T-helper 17 cell (primary cell): ENCODE results near the gene AHNAK2. TPM values are rescaled to one million over a fixed set of nuclear protein-coding genes. Genes with fewer than 3 reads are reported as not detected.

Experiments
- ATAC-seq: fragments of 150-1000 bp; cut with Tn5 transposase; 2 replicates; pipeline ENCODE4 v1.10.0; 2021; ENCODE audit warnings: mild to moderate bottlenecking, moderate library complexity
- DNase-seq, 3 donors: peaks; one replicate each; pipeline versions ENCODE4 v3.0.0 to v3.0.0-alpha.2; 2020 to 2021
- H3K9me3 ChIP-seq: one replicate; pipeline ENCODE4 v1.7.0; 2013; ENCODE audit warnings: low read length, mild to moderate bottlenecking; ENCODE audit not compliant: control insufficient read depth, poor library complexity, severe bottlenecking
- H3K27ac Mint-ChIP-seq: one replicate; pipeline ENCODE4 v1.8.0; 2022; ENCODE audit warnings: mild to moderate bottlenecking, moderate library complexity, mixed read lengths
- H3K27me3 Mint-ChIP-seq: one replicate; pipeline ENCODE4 v1.8.0; 2022; ENCODE audit warnings: mixed read lengths
- H3K36me3 Mint-ChIP-seq: one replicate; pipeline ENCODE4 v1.8.0; 2022; ENCODE audit warnings: low read depth, mixed read lengths
- H3K4me1 Mint-ChIP-seq: one replicate; pipeline ENCODE4 v1.8.0; 2022; ENCODE audit warnings: mild to moderate bottlenecking, mixed read lengths
- H3K4me3 Mint-ChIP-seq: one replicate; pipeline ENCODE4 v1.8.0; 2022; ENCODE audit warnings: mild to moderate bottlenecking, moderate library complexity, mixed read lengths
- total RNA-seq, 4 donors: library from RNA in 2 of 4; stranded (reverse) in 2 of 4; gene quantifications; one replicate each; pipeline ENCODE4 v1.2.3 and lab custom pipeline; 2022 to 2026

AHNAK2 gene
- total RNA-seq, 2 donors from 2014 or later, result not detected

DNA sequence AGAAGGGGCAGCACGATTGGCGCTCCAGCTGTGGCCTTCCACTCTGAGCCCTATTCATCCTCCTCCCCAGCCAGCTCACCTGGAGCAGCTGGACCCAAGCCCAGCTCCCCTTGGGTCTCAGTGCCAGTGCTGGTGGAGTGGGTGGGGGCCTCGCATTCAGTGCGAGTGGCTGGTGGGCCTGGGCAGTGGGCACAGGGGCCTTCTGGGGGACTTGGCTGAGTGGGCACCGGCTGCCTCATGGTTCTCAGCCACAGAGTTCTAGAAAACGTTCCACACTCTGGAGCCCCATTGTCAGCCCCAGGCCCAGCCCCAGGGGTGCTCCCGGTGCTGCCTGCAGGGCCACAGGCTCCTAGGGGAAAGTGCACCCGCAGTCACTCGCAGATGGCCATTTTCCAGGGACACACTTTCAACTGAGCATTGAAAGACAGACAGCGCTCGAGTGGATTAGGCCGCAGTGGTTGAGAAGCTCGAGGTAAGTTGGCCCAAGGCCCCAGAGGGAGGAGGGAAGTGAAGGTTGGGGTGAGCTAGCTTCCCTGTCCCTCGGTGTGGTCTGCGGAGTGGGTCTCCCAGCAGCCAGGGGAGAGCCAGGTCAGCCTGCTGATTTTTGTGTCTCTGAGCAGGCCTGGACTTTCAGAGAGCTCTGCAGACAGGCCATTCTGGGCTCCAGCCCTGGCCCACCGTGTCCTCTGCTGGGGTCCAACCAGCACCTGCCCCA lies 11.2 kb upstream of the AHNAK2 start:
- H3K36me3 Mint-ChIP-seq, result peaks cover 3% of the 10 kb centered on the region
- ATAC-seq, result no peak
- peaks cover 13% of the 10 kb centered on the region for H3K4me1 Mint-ChIP-seq
- DNase-seq, result no peak
- peaks cover 5% of the 10 kb centered on the region for H3K27me3 Mint-ChIP-seq
- H3K4me3 Mint-ChIP-seq, result no peak overlapping the region
- H3K27ac Mint-ChIP-seq, result no peak overlapping the region
- no peaks in the 10 kb centered on the region for H3K9me3 ChIP-seq

DNA sequence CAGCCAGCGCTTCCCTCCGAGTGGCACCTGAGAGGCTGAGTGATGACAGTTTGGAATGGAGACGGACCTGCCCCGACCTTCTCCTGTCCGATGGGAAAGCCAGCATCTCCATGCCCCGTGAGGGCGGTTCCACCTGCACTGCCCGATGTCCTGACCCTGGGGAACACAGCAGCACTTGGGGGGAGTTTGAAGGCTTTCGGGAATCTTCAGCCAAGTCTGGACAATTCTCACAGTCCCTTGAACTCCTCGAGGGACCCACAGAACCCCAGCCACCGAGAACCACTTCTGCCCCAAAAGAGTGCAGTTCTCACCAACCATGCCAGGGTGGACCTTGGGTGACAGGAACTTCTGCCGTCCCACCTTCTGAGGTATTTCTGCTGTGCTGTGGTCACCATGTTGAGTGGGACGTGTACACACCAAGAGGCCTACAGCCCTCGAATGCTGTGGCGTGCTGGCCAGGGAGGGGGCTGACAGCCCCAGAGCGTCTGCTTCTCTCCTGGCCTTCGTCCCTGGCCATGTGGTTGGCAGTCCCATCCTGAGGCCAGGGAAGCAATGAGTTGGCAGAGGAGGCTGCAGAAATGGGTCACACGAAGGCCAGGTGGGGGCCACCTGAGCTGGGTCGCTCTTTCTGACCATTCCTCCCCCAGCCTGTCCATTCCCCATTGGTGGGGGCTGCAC lies 8.5 kb upstream of the AHNAK2 start:
- Mint-ChIP-seq H3K27me3 (peaks cover 5% of the 10 kb centered on the region), H3K4me1 (peaks cover 13% of the 10 kb centered on the region), H3K4me3 (peak overlapping the region; percentile 66), H3K27ac (peak overlapping the region; percentile 77), H3K36me3 (no peaks in the 10 kb centered on the region)
- DNase-seq (no peak), ATAC-seq (no peak)
- no peaks in the 10 kb centered on the region for H3K9me3 ChIP-seq

GRCh38 chr14:104985675-104986486 lies 7.7 kb upstream of the AHNAK2 start, which contains the start of gene CLBA1:
TSS of gene CLBA1 (plus strand) at chr14:104985788. CDS start at chr14:104986432, 644 bp downstream.
- ATAC-seq (peak; percentile 97), DNase-seq (peak; percentile 82 to 90 (median 85))
- Mint-ChIP-seq H3K4me1 (peaks cover 13% of the 10 kb centered on the region), H3K27me3 (peaks cover 5% of the 10 kb centered on the region), H3K36me3 (no peaks in the 10 kb centered on the region), H3K4me3 (peak within 1 kb of the TSS; percentile 77), H3K27ac (peak within 1 kb of the TSS; percentile 81)
- H3K9me3 ChIP-seq, result no peaks in the 10 kb centered on the region

- no peaks in the 10 kb centered on the region for H3K9me3 ChIP-seq
- Mint-ChIP-seq H3K4me3 (peak overlapping the region; percentile 77), H3K27me3 (peaks cover 13% of the 10 kb centered on the region), H3K27ac (peak overlapping the region; percentile 81), H3K36me3 (peaks cover 3% of the 10 kb centered on the region), H3K4me1 (peaks cover 21% of the 10 kb centered on the region)
- DNase-seq (no peak), ATAC-seq (no peak)
These were observed 6.1 kb upstream of the AHNAK2 start for GRCh38 chr14:104984056-104984894.

DNA sequence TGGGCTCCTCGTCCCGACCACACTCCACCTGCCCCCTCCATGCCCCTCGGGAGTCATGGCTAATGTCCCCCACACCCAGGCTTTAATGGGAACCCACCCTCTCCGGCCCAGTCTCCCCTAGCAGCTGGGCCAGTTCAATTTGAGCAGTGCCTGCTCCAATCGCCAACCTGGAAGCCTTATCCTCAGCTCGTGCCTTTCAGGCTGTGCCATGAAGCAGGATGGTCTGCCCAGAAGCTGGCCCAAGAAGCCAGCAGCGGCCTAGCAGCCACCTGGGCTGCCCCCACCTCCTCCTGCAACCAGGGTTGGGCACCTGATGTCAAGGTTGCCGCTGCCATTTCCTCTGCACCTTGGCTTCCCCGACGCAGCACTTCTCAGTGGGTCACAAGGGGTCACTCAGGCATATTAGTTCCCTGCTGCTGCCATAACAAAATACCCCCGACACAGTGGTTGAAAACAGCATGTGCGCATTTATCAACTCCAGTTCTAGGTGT lies 5.1 kb upstream of the AHNAK2 start:
- ATAC-seq, result no peak
- Mint-ChIP-seq H3K27me3 (peaks cover 19% of the 10 kb centered on the region), H3K4me3 (no peak overlapping the region), H3K4me1 (peaks cover 23% of the 10 kb centered on the region), H3K36me3 (peaks cover 3% of the 10 kb centered on the region), H3K27ac (peak overlapping the region; percentile 81)
- H3K9me3 ChIP-seq, result no peaks in the 10 kb centered on the region
- no peak for DNase-seq

- Mint-ChIP-seq H3K4me1 (peaks cover 25% of the 10 kb centered on the region), H3K27me3 (peaks cover 19% of the 10 kb centered on the region), H3K4me3 (no peak overlapping the region), H3K36me3 (peaks cover 3% of the 10 kb centered on the region), H3K27ac (peak overlapping the region; percentile 81)
- ATAC-seq, result no peak
- no peak for DNase-seq
- H3K9me3 ChIP-seq, result no peaks in the 10 kb centered on the region
These were observed 4.5 kb upstream of the AHNAK2 start for GRCh38 chr14:104982548-104983230.

- DNase-seq (no peak), ATAC-seq (no peak)
- Mint-ChIP-seq H3K27ac (no peak overlapping the region), H3K36me3 (peaks cover 3% of the 10 kb centered on the region), H3K27me3 (peaks cover 20% of the 10 kb centered on the region), H3K4me1 (peaks cover 23% of the 10 kb centered on the region), H3K4me3 (no peak overlapping the region)
- H3K9me3 ChIP-seq, result no peaks in the 10 kb centered on the region
These were observed 3.7 kb upstream of the AHNAK2 start for GRCh38 chr14:104981699-104982541.

- Mint-ChIP-seq H3K27me3 (peaks cover 29% of the 10 kb centered on the region), H3K27ac (no peak overlapping the region), H3K36me3 (peaks cover 3% of the 10 kb centered on the region), H3K4me3 (no peak overlapping the region), H3K4me1 (peaks cover 27% of the 10 kb centered on the region)
- no peak for ATAC-seq
- no peak for DNase-seq
- no peaks in the 10 kb centered on the region for H3K9me3 ChIP-seq
These were observed 2.7 kb upstream of the AHNAK2 start for GRCh38 chr14:104980611-104981531.

DNA sequence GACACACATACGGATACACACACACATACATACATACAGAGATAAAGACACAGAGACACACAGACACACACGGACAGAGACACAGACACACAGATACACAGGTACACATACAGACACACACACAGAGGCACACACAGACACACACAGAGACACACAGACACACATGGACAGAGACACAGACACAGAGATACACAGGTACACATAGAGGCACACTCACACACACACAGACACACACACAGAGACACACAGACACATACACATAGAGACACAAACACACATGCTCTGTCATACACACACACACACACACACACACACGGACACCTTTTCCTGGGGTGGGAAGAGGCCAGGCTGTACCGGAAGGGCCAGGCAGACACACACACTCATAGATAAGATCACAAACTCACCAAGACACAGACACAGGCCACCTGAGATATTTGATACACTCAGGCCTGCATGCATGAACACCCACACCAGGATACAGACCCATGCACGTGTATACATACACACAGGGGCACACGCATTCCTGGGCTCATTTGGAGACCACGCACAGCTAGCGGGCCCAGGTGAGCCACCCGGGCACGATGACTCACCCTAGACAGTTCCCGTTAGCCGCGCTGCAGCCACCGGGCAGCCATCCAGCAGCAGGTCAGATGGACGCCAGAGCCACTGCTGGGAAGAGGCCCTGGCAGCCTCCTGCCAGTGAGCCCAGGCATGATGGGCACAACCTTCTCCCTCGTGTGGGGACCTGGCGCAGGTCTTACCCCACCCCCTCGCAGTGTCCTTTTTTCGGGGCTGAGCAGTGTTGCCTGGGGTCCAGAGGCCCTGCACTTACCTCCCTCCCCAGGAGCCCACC lies 1.8 kb upstream of the AHNAK2 start:
- peaks cover 3% of the 10 kb centered on the region for H3K36me3 Mint-ChIP-seq
- peak overlapping the region; percentile 57 for H3K27ac Mint-ChIP-seq
- H3K27me3 Mint-ChIP-seq, result peaks cover 30% of the 10 kb centered on the region
- H3K9me3 ChIP-seq, result no peaks in the 10 kb centered on the region
- ATAC-seq (no peak), DNase-seq (no peak)
- H3K4me3 Mint-ChIP-seq, result peak overlapping the region; percentile 77
- peaks cover 30% of the 10 kb centered on the region for H3K4me1 Mint-ChIP-seq
